NCI-H2196 (cell line): ENCODE results near the gene LIN37.

Experiments
- DNase-seq: peaks from one replicate; lab custom pipeline; 2025; ENCODE audit not compliant: unreplicated experiment; lab: John Stamatoyannopoulos, UW

Gene LIN37, protein sequence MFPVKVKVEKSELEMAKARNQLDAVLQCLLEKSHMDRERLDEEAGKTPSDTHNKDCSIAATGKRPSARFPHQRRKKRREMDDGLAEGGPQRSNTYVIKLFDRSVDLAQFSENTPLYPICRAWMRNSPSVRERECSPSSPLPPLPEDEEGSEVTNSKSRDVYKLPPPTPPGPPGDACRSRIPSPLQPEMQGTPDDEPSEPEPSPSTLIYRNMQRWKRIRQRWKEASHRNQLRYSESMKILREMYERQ

DNA sequence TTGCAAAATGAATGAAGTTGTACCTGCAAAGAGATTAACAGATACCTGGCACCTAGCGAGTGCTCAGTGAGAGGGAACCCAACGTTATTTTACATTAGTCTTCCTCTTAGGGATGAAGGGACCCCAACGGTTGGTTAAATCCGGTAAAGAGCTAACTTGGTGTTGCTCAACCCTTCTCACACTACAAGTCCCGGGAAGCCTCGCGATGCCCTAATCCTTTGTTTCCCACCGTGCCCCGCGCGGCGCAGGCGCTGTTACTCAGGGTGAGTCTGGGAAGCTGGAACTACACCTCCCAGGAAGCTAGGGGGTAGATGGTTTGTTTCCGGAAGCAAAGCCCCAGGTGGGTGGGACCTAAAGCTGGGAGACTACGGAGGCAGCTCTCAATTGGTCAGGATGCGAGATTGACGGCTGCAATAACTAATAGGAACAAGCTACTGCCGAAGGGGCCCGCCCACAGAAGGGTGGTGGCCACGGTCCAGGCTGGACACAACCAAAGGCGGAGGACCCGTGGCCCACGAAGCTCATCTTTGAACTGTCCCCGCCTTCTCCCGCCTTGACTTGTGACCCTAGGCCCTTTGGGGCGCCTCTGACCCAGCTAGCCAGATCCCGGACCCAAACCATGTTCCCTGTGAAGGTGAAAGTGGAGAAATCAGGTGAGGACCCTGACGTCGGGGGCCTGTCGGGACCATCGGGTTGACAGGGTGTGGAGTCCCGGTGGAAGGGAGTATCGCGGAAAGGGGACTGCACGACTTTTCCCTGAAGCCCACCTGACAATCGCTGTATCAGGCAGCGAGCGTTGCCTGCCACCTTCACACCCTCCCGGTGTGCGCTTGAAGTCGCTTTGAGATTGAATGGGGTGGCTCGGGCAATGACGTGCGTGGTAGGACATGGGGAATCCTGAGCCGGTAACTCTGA, at the start of gene LIN37:
Gene LIN37 (plus strand): TSS at position 471 of the 915 bp plus-strand sequence. CDS start 149 bp downstream, at position 620.
- DNase-seq = peak; percentile 99

DNA sequence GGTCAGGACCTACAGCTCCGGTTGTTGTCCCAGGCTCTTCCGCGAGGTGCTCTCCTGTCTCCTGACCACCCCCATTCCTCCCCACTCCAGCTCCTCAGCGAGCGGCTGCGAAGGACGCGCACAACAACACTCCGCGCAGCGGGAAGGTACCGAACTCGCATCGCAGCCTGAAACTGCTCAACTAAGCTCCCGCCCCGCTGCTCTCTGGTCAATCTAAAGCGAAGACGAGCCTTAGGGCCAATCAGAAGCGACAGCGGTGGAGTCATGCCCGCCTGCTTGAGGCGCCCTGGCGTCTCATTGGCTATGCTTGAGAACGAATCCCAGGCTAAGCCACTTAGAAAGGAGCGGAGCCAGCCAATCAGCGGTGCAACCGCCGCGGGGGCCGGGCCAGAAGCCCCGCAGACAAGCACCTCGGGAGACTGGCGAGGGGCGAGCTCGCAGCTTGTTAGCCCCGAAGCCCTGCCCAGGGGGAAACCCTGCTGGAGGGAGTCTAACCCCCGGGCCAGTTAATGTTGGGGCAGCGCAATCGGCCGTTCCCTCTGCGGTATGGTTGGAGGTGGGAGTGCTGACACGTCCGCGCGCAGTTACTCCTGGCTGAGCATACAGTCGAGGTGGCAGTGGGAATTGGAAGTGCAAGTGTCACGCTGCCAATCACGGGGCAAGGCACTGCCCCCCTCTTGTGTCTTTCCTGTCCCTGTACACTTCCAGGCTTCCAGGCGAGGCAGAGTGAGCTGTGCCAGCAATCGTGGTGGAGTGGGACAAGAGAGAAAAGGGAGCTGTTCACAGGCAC, 46.0 kb upstream of the LIN37 start:
- DNase-seq = peak; percentile 98

DNA sequence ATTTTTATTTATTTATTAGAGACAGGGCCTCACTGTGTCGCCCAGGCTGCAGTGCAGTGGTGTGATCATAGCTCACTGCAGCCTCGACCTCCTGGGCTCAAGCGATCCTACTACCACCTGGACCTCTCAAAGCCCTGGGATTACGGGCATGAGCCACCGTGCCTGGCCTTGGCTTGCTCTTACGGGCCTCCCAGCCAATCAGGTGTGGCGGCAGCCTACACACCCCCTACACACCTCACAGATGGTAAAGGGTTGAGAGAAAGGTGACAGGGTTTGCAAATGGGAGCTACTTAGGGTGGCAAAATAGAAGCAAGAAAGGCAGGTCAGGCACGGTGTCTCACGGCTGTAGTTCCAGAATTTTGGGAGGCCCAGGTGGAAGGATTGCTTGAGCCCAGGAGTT, 45.0 kb upstream of the LIN37 start:
- DNase-seq = peak; percentile 63

DNA sequence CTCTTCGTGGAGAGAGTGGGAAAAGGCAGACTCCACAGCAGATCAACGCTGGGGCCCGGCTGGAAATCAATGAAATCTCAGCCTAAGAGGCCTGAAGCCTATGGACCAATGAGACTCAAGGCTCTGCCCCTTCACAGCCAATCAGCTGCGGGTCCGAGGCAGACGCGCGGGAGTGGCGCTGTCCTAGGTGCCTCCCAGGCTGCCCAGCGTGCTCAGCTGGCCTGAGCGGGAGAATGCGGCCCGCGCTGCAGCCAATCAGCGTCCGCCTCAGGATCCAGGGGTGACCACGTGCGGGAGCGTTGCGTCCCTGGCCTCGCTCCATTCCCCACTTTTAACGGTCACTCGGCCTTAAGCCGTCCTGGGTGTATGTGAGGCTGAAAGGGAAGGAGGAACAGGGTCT, 44.2 kb upstream of the LIN37 start, which contains the start of gene ZBTB32:
Gene ZBTB32 (plus strand): TSS at position 341 of the 400 bp plus-strand sequence. CDS start 10,069 bp downstream, outside the sequence.
- no peak for DNase-seq

DNA sequence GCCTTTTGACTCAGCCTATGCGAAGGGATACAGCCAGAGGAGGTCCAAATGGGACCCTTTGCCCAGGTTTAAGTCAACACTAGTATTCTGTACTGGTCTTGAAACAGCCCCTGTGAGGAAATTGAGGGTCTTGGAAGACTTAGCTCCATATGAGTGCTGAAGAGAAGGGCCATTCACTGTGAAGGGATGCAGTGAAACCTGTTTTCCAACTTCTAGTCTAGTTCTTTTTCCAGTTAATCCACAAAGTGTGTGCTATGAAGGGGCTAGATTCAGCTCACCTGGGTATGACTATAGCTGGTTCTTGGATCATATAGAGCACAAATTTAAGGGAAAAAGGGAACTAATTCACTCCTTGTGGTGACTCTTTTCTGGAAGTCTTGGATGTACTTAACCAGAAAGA, 40.0 kb upstream of the LIN37 start:
- no peak for DNase-seq

DNA sequence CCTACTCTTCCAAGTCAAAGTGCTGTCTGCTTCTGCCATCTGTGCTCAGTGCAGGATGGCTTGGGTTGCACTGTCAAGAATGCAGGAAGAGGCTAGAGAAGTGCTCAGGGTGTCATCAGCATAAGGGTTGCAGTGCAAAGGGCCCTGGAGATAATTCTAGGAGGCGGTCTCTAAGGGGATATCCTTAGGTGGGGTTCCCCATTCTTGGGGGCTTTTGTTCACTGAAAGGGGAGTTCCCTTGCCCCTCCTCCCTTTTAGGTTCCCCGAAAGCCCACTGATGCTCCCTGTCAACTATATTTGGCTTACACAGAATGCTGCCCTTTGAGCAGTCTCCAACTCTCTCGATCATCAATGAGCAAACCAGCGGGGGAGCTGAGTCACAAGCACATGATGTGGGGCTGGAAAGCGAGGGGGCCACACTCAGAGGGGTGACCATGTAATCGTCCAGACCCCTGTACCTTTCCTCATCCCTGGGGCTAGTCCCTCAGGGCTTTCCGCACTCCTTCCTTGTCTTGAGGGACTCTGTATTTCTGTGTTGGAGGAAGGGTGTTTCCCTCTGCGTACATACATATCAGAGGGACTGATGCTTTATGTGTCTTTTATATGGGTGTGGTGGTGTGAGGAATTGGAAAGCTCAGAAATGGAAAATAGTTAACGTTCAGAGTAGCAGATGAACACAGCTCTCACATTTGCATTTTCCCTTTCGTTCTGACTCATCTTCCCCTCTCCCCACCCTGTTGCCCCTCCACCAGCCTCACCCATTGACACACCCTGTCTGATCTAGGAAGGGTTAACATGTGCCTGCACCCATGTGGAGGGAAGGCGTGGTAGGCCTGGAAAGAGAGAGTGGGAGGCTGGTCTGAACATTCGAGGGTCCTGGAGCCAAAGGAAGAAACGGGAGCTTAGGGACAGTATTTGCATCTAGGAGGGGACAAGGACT, 37.3 kb upstream of the LIN37 start:
- DNase-seq = no peak

DNA sequence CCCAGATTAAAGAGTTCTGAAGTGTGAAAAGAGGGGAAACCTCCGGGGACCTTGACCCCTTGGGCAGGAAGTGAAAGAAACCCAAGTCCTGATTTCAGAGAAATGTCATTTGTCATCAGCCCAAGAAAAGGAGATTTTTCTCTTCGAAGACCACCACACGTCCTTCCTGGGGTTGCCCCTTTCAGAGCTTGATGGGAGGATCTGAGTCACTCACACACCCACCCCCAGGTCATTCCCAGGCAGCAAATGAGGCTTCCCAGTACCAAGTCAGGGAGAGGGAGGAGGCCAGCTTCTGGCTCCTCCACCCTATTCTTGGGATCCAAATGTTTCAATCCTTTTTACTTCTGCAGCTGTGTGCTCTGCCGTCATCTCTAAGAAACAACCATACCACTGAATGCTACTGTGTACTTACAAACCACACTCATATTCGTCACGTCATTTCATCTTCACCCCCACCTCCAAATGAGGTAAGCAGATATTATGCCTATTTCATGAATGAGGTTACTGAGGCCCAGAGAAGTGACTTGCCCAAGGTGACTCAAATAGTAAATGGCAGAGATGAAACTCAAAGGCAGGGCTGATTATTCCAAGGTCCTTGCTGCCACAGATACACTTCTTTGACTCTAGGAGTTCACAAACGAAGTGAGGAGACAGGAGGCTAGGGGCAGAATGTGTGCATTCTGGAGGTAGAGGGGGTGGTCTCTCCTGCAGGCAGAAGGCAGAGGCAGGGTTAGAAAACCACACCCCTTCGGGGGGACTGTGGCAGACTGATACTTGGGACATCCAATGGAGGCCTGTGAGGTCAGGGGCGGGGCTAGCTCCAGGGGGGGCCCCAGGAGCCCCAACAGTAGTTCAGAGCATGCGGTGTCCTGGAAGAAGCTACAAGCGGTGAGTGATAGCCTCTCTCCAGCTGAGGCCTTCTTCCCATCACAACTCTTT, 35.5 kb upstream of the LIN37 start:
- no peak for DNase-seq

DNA sequence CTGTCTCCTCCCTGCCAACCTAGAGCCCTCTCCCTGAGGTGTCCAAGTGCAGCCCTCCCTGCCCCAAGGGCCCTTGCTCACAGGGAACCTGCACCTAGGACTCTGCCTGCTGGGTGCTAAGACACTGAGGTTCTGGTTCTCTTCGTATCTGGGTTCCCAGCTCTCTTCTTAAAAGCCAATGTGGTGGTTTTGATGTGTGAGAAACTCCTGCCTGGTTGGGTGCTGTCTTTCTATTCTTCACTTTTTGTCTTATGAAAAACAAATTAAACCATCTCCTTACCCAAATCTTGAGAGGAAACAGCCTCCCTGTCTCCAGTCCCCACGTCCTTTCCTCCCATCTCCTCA, 34.9 kb upstream of the LIN37 start:
- no peak for DNase-seq

DNA sequence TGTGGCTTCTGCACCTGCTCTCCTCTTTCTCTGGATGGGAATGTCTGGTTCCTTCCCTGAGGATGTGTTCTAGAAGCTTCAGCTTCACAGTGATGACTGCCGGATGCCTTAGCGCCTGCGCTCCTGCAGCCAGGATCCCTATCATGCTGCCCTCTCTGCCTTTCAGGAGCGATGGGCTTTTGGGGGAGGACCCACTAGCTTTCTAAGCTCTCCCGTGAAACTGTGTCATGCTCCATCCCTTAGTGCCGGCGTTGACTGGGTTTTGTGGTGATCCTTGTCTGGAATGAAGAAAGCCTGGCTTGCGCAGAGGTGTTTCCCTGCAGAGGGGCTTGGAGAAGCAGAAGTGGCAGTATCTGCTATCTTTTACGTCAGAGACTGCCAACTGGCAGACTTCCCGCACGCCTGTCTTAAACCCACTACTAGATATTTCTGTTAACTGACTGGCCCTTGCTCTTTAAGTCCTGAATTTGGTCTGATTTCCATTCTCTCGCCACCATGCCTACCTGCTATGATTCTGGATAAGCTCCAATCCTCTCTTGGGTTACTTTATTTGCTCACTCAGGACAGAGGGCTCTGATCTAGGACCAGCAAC, 34.4 kb upstream of the LIN37 start:
- no peak for DNase-seq

DNA sequence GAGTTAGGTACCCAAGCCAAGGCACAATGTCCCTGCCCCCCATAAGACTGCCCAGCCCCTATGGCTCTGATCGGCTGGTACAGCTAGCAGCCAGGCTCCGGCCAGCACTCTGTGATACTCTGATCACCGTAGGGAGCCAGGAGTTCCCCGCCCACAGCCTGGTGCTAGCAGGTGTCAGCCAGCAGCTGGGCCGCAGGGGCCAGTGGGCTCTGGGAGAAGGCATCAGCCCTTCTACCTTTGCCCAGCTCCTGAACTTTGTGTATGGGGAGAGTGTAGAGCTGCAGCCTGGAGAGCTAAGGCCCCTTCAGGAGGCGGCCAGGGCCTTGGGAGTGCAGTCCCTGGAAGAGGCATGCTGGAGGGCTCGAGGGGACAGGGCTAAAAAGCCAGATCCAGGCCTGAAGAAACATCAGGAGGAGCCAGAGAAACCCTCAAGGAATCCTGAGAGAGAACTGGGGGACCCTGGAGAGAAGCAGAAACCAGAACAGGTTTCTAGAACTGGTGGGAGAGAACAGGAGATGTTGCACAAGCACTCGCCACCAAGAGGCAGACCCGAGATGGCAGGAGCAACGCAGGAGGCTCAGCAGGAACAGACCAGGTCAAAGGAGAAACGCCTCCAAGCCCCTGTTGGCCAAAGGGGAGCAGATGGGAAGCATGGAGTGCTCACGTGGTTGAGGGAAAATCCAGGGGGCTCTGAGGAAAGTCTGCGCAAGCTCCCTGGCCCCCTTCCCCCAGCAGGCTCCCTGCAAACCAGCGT, 33.6 kb upstream of the LIN37 start:
- peak; percentile 17 for DNase-seq

DNA sequence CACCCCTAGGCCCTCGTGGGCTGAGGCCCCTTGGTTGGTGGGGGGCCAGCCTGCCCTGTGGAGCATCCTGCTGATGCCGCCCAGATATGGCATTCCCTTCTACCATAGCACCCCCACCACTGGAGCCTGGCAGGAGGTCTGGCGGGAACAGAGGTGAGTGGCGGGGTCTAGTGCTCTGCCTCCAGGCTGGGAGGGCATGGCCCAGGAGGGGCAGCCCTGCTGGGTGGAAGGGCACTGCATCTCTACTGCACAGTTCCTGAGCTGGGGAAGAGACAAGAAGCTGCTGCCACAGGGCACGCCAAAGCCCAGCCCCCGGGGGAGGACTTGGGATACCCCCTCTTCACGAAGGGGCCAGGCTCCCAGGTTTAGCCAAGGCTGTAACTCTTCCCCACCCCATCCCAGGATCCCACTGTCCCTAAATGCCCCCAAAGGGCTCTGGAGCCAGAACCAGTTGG, 33.0 kb upstream of the LIN37 start:
- DNase-seq = no peak

DNA sequence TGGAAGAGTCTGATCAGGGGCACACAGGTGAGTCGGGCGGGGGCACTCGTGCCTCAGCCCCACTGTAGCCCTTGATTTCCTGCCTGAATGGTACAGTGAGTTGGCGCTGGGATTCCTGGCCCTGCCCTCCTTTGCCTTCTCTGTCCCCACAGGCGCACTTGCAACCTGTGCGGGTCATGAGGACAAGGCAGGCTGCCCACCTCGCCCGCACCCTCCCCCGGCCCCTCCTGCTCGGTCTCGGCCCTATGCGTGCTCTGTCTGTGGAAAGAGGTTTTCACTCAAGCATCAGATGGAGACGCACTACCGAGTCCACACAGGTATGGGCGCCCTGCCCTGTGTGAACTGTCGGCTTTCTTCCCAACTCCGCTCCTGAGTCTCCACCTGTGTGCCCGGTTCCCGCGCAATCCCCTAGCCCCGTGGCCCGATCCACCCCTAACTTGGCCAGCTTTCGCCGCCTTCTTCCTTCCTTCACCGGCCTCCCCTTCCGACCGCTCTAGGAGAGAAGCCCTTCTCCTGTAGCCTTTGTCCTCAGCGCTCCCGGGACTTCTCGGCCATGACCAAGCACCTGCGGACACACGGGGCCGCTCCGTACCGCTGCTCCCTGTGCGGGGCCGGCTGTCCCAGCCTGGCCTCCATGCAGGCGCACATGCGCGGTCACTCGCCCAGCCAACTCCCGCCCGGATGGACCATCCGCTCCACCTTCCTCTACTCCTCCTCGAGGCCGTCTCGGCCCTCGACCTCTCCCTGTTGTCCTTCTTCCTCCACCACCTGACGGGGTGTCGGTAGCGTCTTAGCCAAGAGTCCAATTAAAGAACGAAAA, 32.2 kb upstream of the LIN37 start:
- no peak for DNase-seq

DNA sequence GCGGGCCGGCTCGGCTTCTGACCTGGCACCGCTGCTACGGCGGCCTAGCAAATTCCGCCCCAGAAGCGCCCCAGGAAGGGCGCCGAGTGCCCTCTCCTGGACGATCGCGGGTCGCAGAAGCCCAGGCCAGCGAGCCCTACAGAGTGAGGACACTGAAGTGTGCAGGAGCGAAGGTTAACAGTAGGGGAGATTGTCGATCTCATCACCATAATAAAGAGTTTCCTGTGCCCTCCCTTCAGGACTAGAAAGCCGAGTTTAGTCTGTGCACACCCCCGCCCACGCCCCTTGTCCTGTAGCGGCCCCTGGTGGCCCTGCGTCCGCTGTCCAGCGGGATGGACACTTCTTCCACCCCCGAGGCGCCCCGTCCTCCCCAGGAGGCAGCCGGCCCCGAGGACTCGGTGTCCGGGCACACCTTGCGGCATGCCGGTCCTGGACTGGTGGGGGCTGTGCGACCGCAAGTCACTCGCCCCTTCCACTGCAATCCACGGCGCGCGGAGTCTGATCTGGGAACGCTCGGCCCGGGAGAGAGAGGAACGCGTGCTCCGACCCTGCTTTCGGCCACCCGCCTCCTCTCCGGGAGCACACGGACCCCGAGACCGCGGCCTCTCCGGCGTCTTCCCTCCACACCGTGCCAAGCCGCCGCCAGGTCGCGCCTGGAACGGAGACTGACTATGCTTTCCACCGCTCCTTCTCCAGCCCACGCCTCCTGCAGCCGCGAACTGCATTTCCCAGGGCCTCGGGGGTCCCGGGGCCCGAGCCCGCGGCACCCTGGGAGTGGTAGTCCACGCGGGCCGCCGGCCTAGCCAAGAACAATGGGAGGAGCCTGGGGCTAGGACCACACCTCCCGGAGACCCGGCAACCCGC, 31.3 kb upstream of the LIN37 start:
- DNase-seq = peak; percentile 87

DNA sequence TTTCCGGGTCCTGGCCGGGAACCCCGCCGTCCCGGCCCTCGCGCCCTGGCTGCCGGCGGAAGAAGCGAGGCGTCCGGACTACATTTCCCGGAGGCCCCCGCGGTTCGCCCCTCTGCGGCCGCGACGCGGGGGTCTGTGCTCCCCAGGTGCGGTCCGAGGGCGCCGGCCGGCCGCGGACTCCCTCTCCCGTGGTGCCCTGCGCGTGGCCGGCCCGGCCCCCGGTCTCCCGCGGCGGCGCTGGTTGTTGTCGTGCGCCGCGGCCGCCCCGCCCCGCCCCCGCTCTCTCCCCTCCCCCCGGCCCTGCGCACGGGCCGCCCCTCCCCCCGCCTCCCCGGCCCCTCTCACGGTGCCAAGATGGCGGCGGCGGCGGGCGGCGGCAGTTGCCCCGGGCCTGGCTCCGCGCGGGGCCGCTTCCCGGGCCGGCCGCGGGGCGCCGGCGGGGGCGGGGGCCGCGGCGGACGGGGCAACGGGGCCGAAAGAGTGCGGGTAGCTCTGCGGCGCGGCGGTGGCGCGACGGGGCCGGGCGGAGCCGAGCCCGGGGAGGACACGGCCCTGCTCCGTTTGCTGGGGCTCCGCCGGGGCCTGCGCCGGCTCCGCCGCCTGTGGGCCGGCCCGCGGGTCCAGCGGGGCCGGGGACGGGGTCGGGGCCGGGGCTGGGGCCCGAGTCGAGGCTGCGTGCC, 30.6 kb upstream of the LIN37 start, which contains the start of gene KMT2B:
Gene KMT2B (plus strand): TSS at position 339 of the 680 bp plus-strand sequence. CDS start 16 bp downstream, at position 355.
- DNase-seq = peak; percentile 93

DNA sequence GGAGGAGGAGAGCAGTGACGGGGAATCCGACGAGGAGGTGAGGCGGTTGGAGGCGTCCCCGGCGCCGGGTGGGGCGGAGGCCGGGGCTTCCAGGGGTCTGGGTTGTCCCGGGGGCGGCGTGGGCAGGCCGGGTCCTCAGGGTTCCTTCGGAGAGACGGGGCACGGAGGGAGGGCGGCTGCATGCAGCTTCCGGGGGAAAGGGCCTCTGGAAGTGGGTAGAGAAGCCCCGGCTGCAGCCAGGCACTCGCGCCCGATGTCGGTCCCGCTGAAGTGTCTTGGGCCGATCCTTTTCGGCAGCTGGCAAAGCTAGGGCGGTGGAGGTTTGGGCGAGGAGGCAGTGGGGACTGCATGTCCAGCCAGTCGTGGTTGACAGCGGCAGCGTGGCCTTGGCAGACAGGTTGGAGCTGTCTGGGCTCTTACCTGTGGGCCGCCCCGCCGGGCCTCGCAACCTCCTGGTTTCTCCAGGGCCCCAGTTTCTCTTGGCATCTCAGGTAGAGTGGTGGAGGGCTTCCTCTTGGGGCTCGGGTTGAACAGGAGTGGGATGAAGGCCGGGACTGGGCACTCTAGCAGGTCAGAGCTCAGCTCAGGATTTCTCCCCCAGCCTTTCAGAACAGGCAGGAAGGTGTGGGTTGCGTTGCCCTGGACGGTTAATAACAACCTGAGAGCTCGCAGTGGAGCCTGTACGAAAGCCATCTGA, 29.9 kb upstream of the LIN37 start:
- DNase-seq = no peak
